ENCODE data around the gene NUP98.
"Not testable (repeated sequence)": the region's sequence is repeated elsewhere in the genome, so short reads cannot be mapped to it uniquely, and the experiment has no call there.

The NUP98 gene

DNA sequence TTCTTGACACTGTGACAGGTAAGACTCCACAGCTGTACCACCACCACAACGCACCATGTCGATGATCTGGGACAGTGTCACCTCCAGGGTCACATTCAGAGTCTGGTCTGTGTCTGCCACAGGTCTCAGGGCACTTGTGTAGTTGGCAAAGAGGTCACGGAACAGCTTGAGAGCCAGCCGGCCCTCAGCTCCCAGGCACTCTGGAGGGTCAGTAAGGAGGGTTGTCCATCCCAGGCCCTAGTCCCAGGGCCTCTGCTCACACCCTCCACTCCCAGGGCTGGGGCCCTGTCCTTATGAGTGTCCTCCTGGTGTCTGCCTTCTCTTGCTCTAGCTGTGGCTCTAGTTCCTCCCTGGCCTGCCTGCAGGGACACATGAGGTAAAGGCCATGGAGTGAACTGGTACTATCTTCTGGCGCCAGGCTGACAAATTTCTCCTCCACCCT lies 127.6 kb downstream of the NUP98 start:
- DNase-seq (ENCODE audit: low spot score): no peak

DNA sequence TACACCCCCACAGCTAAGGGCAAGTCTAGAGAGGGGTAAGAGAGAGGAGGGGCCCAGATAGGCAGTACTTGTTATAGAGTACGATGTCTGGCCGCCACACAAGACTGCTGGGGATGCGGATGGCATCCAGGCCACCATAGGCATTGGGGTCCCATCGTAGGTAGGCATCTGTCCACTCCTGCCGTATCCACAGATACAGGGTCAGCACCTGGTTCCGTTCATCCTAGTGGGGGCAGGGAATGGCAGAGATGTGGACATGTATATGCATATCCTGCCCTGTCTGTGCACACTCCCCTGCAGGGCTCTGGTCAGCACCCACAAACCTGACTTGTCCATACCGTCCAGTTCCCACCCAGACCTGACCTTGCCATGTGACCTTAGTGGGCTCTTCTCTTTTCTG lies 128.2 kb downstream of the NUP98 start:
- DNase-seq (ENCODE audit: low spot score): no peak

- DNase-seq (ENCODE audit: low spot score): no peak
Observed at GRCh38 chr11:3667149-3668035, 130.0 kb downstream of the NUP98 start.

DNA sequence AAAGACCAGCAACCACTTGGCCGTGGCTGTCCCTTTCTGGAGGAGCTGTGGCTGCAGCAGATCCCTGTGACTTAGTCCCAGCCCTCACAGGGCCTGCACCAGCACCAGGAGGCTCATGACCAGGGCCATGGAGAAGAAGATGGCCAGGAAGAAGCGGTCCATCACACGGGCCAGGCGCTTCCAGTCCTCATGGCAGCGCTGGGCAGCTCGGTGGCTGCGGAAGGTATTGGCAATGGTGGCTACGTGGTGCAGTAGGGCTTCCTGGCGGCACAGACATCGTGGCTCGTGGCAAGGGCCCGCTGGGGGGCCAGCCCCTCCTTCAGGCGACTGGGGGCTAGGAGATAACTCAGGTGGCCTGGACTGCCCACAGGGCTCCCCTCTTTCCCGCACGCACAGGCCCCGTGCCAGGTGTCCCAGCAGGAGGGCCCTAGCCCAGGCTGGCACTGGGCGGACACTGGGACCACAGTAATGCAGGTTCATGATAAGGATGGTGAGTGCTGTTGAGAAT lies 131.3 kb downstream of the NUP98 start:
- DNase-seq (ENCODE audit: low spot score): no peak

DNA sequence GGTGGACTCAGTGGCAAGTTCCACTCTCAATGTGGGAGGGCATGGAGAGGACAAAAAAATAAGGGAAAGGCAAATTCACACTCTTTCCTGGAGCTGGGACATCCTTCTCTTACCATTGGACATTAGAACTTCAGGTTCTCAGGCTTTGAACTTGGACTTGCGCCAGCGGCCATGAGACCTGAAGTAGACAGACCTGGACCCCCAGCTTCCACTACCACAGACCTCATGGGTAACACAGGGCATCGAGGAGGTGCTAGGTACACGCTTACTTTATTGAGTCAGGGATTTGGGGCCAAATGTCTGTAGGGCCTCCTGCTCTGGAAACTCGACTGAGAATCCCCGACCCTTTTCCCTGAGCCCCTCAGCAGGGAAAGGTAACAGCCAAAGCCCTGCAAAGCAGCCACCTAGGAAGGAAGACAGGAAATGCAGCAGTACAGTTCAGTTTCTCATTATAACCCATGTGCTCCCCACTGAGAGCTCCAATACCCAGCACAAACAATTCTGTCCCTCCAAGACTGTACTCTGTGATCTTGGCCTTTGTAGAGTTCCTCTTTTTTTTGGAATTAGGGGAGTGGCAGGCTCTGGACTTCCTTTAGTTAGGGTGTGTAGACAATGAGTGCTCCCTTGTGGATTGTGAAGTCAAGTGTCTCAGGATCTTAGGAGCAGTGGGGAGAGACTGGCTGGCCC lies 131.9 kb downstream of the NUP98 start:
- DNase-seq (ENCODE audit: low spot score): no peak

DNA sequence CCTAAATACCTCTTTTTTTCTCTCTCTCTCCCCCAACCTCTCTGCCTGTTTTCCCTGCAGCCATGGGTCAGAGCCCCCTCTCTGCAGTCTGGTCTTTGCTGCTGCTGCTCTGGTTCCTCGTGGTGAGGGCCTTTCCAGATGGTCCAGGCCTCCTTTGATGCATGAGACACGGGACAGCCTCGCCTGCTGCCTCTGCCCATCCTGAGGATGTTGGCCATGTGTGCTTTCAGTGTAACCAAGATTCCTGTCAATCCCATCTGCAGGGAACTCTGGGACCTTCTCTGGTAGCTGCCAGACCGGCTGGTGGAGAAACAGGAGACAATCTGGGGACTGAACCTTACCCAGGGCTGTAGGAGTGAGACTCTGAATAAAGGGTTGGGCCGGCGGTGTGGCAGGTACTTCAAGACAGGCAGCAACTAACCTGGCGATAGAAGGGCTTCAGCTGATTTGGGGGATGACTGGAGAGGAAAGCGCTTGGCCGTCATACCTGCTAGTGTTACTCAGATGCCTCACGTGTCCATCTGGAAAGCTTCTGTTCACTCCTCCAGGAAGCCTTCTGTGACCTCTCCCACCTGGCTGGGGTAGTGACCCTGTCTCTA lies 133.2 kb downstream of the NUP98 start:
- DNase-seq (ENCODE audit: low spot score): no peak

DNA sequence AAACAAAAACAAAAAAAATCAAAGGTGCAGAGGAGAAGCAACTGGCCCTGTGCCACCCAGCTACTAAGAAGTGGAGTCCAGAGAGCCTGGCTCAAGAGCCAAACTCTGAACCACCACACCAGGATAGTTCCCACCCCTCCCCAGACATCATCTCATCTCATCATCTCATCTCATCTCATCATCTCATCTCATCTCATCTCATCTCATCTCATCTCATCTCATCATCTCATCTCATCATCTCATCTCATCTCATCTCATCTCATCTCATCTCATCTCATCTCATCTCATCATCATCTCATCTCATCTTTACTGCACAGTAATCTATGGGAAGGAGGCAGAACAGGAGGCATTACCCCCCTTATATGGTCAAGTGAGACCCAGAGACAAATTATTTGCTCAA lies 134.5 kb downstream of the NUP98 start:
- DNase-seq (ENCODE audit: low spot score): no peak

GRCh38 chr11:3660960-3661359 lies 136.4 kb downstream of the NUP98 start:
- DNase-seq (ENCODE audit: low spot score): no peak

GRCh38 chr11:3659595-3660515 lies 137.5 kb downstream of the NUP98 start:
- DNase-seq (ENCODE audit: low spot score): no peak

DNA sequence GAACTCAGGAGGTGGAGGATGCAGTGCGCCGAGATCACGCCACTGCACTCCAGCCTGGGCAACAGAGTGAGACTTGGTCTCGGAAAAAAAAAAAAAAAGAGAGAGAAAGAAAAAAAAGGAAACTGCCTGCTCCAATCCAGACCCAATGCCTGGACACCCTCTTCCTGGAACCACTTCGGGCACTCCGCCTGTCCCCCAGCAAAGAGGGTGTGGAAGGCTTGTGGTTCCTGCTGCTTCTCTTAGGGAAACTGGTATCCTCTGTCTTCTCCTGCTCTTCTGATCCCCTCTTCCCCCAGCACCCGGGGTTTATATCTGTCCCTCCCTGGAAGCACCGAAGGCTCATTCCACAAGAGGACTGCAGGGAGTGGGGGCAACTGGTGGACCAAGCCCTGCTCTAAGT lies 139.1 kb downstream of the NUP98 start:
- no peak for DNase-seq (ENCODE audit: low spot score)

DNA sequence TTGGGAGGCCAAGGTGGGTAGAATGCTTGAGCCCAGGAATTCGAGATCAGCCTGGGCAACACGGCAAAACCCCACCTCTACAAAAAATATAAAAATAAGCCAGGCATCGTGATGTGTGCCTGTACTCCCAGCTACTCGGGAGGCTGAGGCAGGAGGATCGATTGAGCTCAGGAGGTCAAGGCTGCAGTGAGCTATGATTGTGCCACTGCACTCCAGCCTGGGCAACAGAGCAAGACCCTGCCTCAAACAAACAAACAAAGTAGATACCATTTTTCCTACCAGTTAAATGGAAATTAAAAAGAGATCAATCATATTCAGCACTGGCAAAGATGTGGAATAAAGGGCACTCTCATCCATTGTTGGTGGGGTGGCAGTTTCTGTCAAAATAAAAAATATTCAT lies 140.0 kb downstream of the NUP98 start:
- not testable (repeated sequence) for DNase-seq (ENCODE audit: low spot score)

- DNase-seq (ENCODE audit: low spot score): no peak
Observed at GRCh38 chr11:3655547-3655946, 141.8 kb downstream of the NUP98 start.

GRCh38 chr11:3652514-3652913 lies 144.8 kb downstream of the NUP98 start:
- DNase-seq (ENCODE audit: low spot score): not testable (repeated sequence)

DNA sequence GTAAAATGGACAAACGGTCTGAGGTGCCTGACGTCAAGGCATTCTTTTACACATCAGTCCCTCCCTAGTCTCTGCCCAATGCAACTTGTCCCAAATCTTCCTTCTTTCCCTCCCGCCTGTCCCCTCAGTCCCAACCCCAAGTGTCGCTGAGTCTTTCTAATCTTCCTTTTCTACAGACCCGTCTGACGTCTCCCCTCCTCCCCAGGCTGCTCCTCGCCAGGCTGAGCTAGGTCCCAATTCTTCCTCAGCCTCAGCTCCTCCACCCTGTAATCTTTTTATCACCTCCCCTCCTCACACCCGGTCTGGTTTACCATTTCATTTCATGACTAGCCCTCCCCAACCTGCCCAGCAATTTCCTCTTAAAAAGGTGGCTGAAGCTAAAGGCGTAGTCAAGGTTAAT lies 148.0 kb downstream of the NUP98 start:
- not testable (repeated sequence) for DNase-seq (ENCODE audit: low spot score)

GRCh38 chr11:3648843-3649242 lies 148.5 kb downstream of the NUP98 start:
- DNase-seq (ENCODE audit: low spot score): not testable (repeated sequence)

GRCh38 chr11:3645552-3645951 lies 151.8 kb downstream of the NUP98 start:
- DNase-seq (ENCODE audit: low spot score): no peak

GRCh38 chr11:3644817-3645235 lies 152.5 kb downstream of the NUP98 start, which contains the start of gene ART1:
ART1 (plus strand) TSS chr11:3645128; CDS start chr11:3659214, 14,086 bp downstream.
- DNase-seq (ENCODE audit: low spot score): no peak

GRCh38 chr11:3643102-3643546 lies 154.2 kb downstream of the NUP98 start:
- DNase-seq (ENCODE audit: low spot score): not testable (repeated sequence)

- peak; percentile 86 for DNase-seq (ENCODE audit: low spot score)
Observed at GRCh38 chr11:3642071-3642951, 155.0 kb downstream of the NUP98 start.

- DNase-seq (ENCODE audit: low spot score): no peak
Observed at GRCh38 chr11:3641701-3642070, 155.7 kb downstream of the NUP98 start, which contains the start of gene ART5. ART5 (minus strand) TSS chr11:3641992; CDS start chr11:3641862, 130 bp downstream.
